Activated naive CD8-positive, alpha-beta T cell treated with anti-CD3 and anti-CD28 coated beads, Interleukin-2, amount 10 ng/mL, durations not matched to agents 7 days and 5 days (primary cell): ENCODE data around the gene CBX1. TPM values are rescaled to one million over a fixed set of nuclear protein-coding genes. Genes with fewer than 3 reads are reported as not detected.

Experiments
- ATAC-seq: fragments of 150-1000 bp; cut with Tn5 transposase; one replicate; pipeline ENCODE4 v1.10.0; 2021; ENCODE audit warnings: low read depth, moderate library complexity
- POLR2A ChIA-PET: fragments of 350-600 bp; sonication (Branson Sonifier 250); formaldehyde crosslinking; loops from one replicate; lab custom pipeline; 2021; ENCODE audit warnings: antibody characterized with exemption; lab: Charles Lee
- DNase-seq: peaks from one replicate; pipeline ENCODE4 v3.0.0; 2021
- H3K27ac Mint-ChIP-seq: one replicate; pipeline ENCODE4 v1.8.0; 2022; ENCODE audit warnings: mild to moderate bottlenecking, mixed read lengths
- H3K27me3 Mint-ChIP-seq: one replicate; pipeline ENCODE4 v1.8.0; 2022; ENCODE audit warnings: mild to moderate bottlenecking, moderate library complexity, mixed read lengths
- H3K36me3 Mint-ChIP-seq: one replicate; pipeline ENCODE4 v1.8.0; 2021; ENCODE audit warnings: mild to moderate bottlenecking, mixed read lengths
- H3K4me1 Mint-ChIP-seq: one replicate; pipeline ENCODE4 v1.8.0; 2021; ENCODE audit warnings: mixed read lengths
- H3K4me3 Mint-ChIP-seq: one replicate; pipeline ENCODE4 v1.8.0; 2022; ENCODE audit warnings: mild to moderate bottlenecking, moderate library complexity, mixed read lengths
- H3K9me3 Mint-ChIP-seq: one replicate; pipeline ENCODE4 v1.8.0; 2021; ENCODE audit warnings: mixed read lengths
- total RNA-seq, 2 experiments: library from RNA; stranded (reverse); gene quantifications; one replicate each; pipeline ENCODE4 v1.2.3, GENCODE V29; 2021

The CBX1 gene
- total RNA-seq, 2 experiments from 2014 or later: 55.1 to 56.0 TPM

GRCh38 chr17:48132385-48132784 is 31.1 kb upstream of the CBX1 start:
- H3K36me3 Mint-ChIP-seq: peaks cover 2% of the 10 kb centered on the region
- ATAC-seq (no peak), DNase-seq (no peak)
- H3K4me3 Mint-ChIP-seq: no peak overlapping the region
- POLR2A ChIA-PET: interaction anchor here (0.7 to 1.6 kb wide), 2 partner anchors 9 to 11 kb away, joined by 3 to 4 read pairs; no protein-coding TSS in a partner anchor
- no peak overlapping the region for H3K27ac Mint-ChIP-seq
- H3K9me3 Mint-ChIP-seq: no peaks in the 10 kb centered on the region
- no peaks in the 10 kb centered on the region for H3K4me1 Mint-ChIP-seq
- H3K27me3 Mint-ChIP-seq: no peaks in the 10 kb centered on the region

GRCh38 chr17:48131216-48131824 is 30.0 kb upstream of the CBX1 start:
- ATAC-seq (peak; percentile 65), DNase-seq (no peak)
- Mint-ChIP-seq H3K4me1 (no peaks in the 10 kb centered on the region), H3K36me3 (peaks cover 1% of the 10 kb centered on the region), H3K4me3 (no peak overlapping the region), H3K9me3 (no peaks in the 10 kb centered on the region), H3K27me3 (no peaks in the 10 kb centered on the region), H3K27ac (peak overlapping the region; percentile 7)
- POLR2A ChIA-PET: interaction anchor here (0.6 to 1.5 kb wide), 5 partner anchors 12 to 59 kb away, joined by 3 to 7 read pairs (median 5); partner anchors contain the start of gene SNX11

- POLR2A ChIA-PET: no interaction called here
These were observed 28.7 kb upstream of the CBX1 start for GRCh38 chr17:48129981-48130380.

DNA sequence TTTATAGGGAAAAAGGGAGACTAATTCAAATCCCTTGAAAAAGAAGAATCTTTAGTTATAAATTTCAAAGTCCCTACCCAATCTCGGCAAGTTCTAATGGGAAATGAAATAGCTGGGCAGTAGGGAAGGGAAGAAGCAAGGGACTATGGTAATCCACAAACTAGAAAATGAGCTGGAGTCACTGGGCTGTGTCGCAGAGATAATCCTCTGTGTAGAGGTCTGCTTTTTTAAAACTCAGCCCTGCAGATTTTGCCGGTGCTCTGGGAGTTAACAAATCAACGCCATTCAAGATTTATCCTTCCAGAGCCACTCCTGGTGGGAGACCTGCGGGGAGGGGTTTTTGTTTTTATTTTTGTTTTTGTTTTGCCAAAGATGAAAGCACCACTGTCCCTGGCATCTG is 27.1 kb upstream of the CBX1 start:
- Mint-ChIP-seq H3K27me3 (no peaks in the 10 kb centered on the region), H3K27ac (no peak overlapping the region), H3K4me1 (no peaks in the 10 kb centered on the region), H3K9me3 (no peaks in the 10 kb centered on the region), H3K36me3 (peaks cover 3% of the 10 kb centered on the region), H3K4me3 (no peak overlapping the region)
- POLR2A ChIA-PET: interaction anchor here (0.7 kb wide), 1 partner anchor 222 kb away, joined by 3 read pairs; no protein-coding TSS in a partner anchor
- ATAC-seq (no peak), DNase-seq (no peak)

More at GRCh38 chr17:48129981-48130380, 28.7 kb upstream of the CBX1 start:
- no peak overlapping the region for H3K27ac Mint-ChIP-seq
- H3K36me3 Mint-ChIP-seq: no peaks in the 10 kb centered on the region
- no peaks in the 10 kb centered on the region for H3K27me3 Mint-ChIP-seq
- no peak overlapping the region for H3K4me3 Mint-ChIP-seq
- no peaks in the 10 kb centered on the region for H3K9me3 Mint-ChIP-seq
- no peaks in the 10 kb centered on the region for H3K4me1 Mint-ChIP-seq
- no peak for ATAC-seq
- no peak for DNase-seq

- no peak for ATAC-seq
- Mint-ChIP-seq H3K4me1 (no peaks in the 10 kb centered on the region), H3K27ac (no peak overlapping the region), H3K4me3 (no peak overlapping the region), H3K9me3 (no peaks in the 10 kb centered on the region), H3K36me3 (peaks cover 6% of the 10 kb centered on the region), H3K27me3 (no peaks in the 10 kb centered on the region)
- POLR2A ChIA-PET: no interaction called here
- no peak for DNase-seq
These were observed 26.2 kb upstream of the CBX1 start for GRCh38 chr17:48127371-48128051.

GRCh38 chr17:48126532-48126850 is 25.2 kb upstream of the CBX1 start:
- no peak overlapping the region for H3K4me3 Mint-ChIP-seq
- ATAC-seq (no peak), DNase-seq (no peak)
- H3K36me3 Mint-ChIP-seq: peaks cover 6% of the 10 kb centered on the region
- POLR2A ChIA-PET: no interaction called here
- H3K9me3 Mint-ChIP-seq: no peaks in the 10 kb centered on the region
- no peaks in the 10 kb centered on the region for H3K27me3 Mint-ChIP-seq
- H3K27ac Mint-ChIP-seq: no peak overlapping the region
- no peaks in the 10 kb centered on the region for H3K4me1 Mint-ChIP-seq

DNA sequence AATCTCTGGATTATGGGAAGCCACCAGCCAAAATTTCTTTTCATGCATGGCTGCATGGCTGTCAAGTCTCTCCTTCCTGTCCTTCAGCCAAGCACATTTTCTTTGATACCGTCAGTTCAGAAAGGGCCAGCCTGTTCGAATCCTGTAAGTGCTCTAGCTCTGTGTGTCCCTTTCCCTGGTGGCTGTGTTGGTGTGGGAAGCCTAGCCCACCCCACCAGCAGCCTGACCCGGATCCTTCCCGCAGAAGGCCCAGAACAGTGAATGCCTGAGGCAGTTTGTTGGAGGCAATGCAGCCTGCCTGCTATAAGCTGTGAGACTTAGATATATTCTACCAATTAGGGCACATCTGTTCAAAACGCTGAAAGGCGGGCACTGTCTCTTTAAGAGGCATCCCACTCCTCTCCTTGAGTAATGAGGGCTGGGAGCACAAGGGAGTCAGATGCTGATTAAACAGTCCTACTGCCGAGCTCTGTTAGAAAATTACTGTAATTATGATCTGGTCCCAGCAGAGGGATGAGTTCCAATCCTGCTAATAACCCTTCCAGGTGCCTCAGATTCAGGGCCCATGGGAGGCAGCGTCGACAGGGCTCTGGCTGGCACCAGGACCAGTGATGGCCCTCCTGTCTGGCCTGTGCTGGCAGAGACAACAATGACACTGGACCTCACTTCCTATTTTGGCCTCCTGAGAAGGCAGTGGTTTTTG is 24.7 kb upstream of the CBX1 start:
- no peak for DNase-seq
- POLR2A ChIA-PET: no interaction called here
- Mint-ChIP-seq H3K4me3 (no peak overlapping the region), H3K27ac (no peak overlapping the region), H3K36me3 (peaks cover 10% of the 10 kb centered on the region), H3K9me3 (no peaks in the 10 kb centered on the region), H3K27me3 (no peaks in the 10 kb centered on the region), H3K4me1 (no peaks in the 10 kb centered on the region)
- ATAC-seq: no peak

DNA sequence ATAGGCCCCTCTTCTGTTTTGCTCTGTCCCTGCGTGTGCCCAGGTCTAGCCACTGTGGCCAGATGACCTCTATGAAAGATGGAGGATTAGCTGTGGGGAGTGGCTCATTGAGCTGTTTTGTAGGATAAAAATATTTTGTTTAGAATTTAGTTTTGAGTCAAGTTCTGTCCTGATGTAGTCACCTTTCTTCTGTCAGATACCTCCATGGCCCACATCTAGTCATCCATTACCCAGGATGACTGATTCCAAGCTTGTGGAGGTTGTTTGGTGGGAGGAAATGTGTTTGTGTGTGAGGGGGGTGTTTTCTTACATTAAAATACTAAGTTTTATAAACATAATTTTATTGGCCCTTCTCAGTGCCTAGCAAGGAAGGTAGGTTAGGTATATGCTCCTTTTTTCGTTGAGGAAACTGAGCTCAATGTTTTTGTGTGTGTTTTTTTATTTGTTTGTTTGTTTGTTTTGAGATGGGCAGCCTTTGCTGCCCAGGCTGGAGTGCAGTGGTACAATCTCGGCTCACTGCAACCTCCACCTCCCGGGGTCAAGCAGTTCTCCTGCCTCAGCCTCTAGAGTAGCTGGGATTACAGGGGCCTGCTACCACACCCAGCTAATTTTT is 22.6 kb upstream of the CBX1 start:
- Mint-ChIP-seq H3K9me3 (no peaks in the 10 kb centered on the region), H3K27ac (no peak overlapping the region), H3K4me1 (no peaks in the 10 kb centered on the region), H3K27me3 (no peaks in the 10 kb centered on the region), H3K36me3 (peaks cover 11% of the 10 kb centered on the region), H3K4me3 (no peak overlapping the region)
- POLR2A ChIA-PET: interaction anchor here (0.5 to 2.1 kb wide), 3 partner anchors 11 to 931 kb away, joined by 3 to 8 read pairs (median 4); no protein-coding TSS in a partner anchor
- ATAC-seq (no peak), DNase-seq (no peak)

- Mint-ChIP-seq H3K27ac (no peak overlapping the region), H3K4me3 (no peak overlapping the region), H3K27me3 (no peaks in the 10 kb centered on the region), H3K4me1 (no peaks in the 10 kb centered on the region), H3K36me3 (peaks cover 14% of the 10 kb centered on the region), H3K9me3 (no peaks in the 10 kb centered on the region)
- POLR2A ChIA-PET: interaction anchor here (0.5 to 2.1 kb wide), 3 partner anchors 10 to 932 kb away, joined by 3 to 8 read pairs (median 3); no protein-coding TSS in a partner anchor
- no peak for DNase-seq
- ATAC-seq: no peak
These were observed 21.8 kb upstream of the CBX1 start for GRCh38 chr17:48123111-48123510.

- no peak overlapping the region for H3K27ac Mint-ChIP-seq
- POLR2A ChIA-PET: interaction anchor here (0.6 kb wide), 2 partner anchors 18 to 71 kb away, joined by 3 read pairs; no protein-coding TSS in a partner anchor
- no peaks in the 10 kb centered on the region for H3K4me1 Mint-ChIP-seq
- ATAC-seq (no peak), DNase-seq (no peak)
- no peaks in the 10 kb centered on the region for H3K27me3 Mint-ChIP-seq
- no peaks in the 10 kb centered on the region for H3K9me3 Mint-ChIP-seq
- no peak overlapping the region for H3K4me3 Mint-ChIP-seq
- H3K36me3 Mint-ChIP-seq: peaks cover 14% of the 10 kb centered on the region
These were observed 21.4 kb upstream of the CBX1 start for GRCh38 chr17:48122665-48123045.

GRCh38 chr17:48121923-48122664 is 20.8 kb upstream of the CBX1 start:
- POLR2A ChIA-PET: interaction anchor here (0.6 kb wide), 1 partner anchor 72 kb away, joined by 3 read pairs; no protein-coding TSS in a partner anchor

GRCh38 chr17:48113201-48113676 is 12.0 kb upstream of the CBX1 start:
- Mint-ChIP-seq H3K4me3 (peak overlapping the region; percentile 44), H3K4me1 (peaks cover 40% of the 10 kb centered on the region), H3K27me3 (no peaks in the 10 kb centered on the region), H3K36me3 (peaks cover 18% of the 10 kb centered on the region), H3K27ac (peak overlapping the region; percentile 86), H3K9me3 (no peaks in the 10 kb centered on the region)
- ATAC-seq: peak; percentile 95
- POLR2A ChIA-PET: interaction anchor here (0.6 to 4.0 kb wide), 7 partner anchors 11 to 726 kb away, joined by 3 to 45 read pairs (median 4); partner anchors contain the start of genes CBX1 and NFE2L1
- peak; percentile 67 for DNase-seq

More at GRCh38 chr17:48121923-48122664, 20.8 kb upstream of the CBX1 start:
- no peak overlapping the region for H3K4me3 Mint-ChIP-seq
- H3K9me3 Mint-ChIP-seq: no peaks in the 10 kb centered on the region
- DNase-seq (no peak), ATAC-seq (no peak)
- no peak overlapping the region for H3K27ac Mint-ChIP-seq
- H3K36me3 Mint-ChIP-seq: peaks cover 14% of the 10 kb centered on the region
- H3K4me1 Mint-ChIP-seq: no peaks in the 10 kb centered on the region
- H3K27me3 Mint-ChIP-seq: no peaks in the 10 kb centered on the region
